ENCODE data around the gene RAB27A. TPM values are rescaled to one million over a fixed set of nuclear protein-coding genes. Genes with fewer than 3 reads are reported as not detected.

The RAB27A gene
- total RNA-seq, 1 experiment from 2014 or later, result 3.2 TPM

- DNase-seq (ENCODE audit: extremely low read depth, low read depth), result no peak
Observed at GRCh38 chr15:55164284-55164683, 125.3 kb downstream of the RAB27A start.

Other genes starting within 250 kb of the RAB27A start
- 232 and 256 TPM in 2 replicates for gene RSL24D1, start 92.9 kb downstream of the RAB27A start, total RNA-seq (2014; rRNA removed; shearing (Covaris generic))
- gene PIGBOS1, start 29.3 kb upstream of the RAB27A start, total RNA-seq (2014; rRNA removed; shearing (Covaris generic)), result 18.6 and 23.9 TPM in 2 replicates
- gene PIGB, start 29.4 kb upstream of the RAB27A start, total RNA-seq (2014; rRNA removed; shearing (Covaris generic)), result 26.2 and 27.7 TPM in 2 replicates
- 268 and 298 TPM in 2 replicates for gene CCPG1, start 118.5 kb upstream of the RAB27A start, total RNA-seq (2014; rRNA removed; shearing (Covaris generic))
- 38.2 and 40.4 TPM in 2 replicates for gene PIERCE2, start 118.7 kb upstream of the RAB27A start, total RNA-seq (2014; rRNA removed; shearing (Covaris generic))
- 2.0 and 7.0 TPM in 2 replicates for gene DNAAF4, start 218.4 kb upstream of the RAB27A start, total RNA-seq (2014; rRNA removed; shearing (Covaris generic))